Spleen (tissue), 7 donors: Measurements from ENCODE around the gene PAPOLA.

Experiments
- CTCF ChIP-seq, 11 experiments: fragments of 200-600 bp in 7 of 11; fragments of 450-650 bp in 4 of 11; sonication (generic) in 4 of 11; IDR thresholded peaks in 8 of 11; conservative IDR thresholded peaks in 3 of 11; 1 replicate in 7 of 11; 2 replicates in 4 of 11; pipeline versions ENCODE4 v1.4.0 to v1.8.0; 2016 to 2021; ENCODE audit warnings: antibody characterized with exemption in 11 of 11, inconsistent platforms in 4 of 11, mild to moderate bottlenecking in 1 of 11
- POLR2A ChIP-seq, 3 donors: fragments of 450-650 bp; IDR thresholded peaks; one replicate each; pipeline ENCODE4 v1.5.1; 2017; ENCODE audit warnings: antibody characterized with exemption in 3 of 3, mild to moderate bottlenecking in 1 of 3
- POLR2AphosphoS5 ChIP-seq, 3 donors: sonication (generic); formaldehyde crosslinking; IDR thresholded peaks; one replicate each; pipeline ENCODE4 v1.5.1; 2017; ENCODE audit warnings: antibody characterized with exemption in 3 of 3
- donor health status: DM: no; HTN: no; CAD: no; lungs with moderate emphysema.
- donor health status: DM: no; HTN: no; CAD: no.
- donor health status: DM: no; HTN: no; CAD: no.

DNA sequence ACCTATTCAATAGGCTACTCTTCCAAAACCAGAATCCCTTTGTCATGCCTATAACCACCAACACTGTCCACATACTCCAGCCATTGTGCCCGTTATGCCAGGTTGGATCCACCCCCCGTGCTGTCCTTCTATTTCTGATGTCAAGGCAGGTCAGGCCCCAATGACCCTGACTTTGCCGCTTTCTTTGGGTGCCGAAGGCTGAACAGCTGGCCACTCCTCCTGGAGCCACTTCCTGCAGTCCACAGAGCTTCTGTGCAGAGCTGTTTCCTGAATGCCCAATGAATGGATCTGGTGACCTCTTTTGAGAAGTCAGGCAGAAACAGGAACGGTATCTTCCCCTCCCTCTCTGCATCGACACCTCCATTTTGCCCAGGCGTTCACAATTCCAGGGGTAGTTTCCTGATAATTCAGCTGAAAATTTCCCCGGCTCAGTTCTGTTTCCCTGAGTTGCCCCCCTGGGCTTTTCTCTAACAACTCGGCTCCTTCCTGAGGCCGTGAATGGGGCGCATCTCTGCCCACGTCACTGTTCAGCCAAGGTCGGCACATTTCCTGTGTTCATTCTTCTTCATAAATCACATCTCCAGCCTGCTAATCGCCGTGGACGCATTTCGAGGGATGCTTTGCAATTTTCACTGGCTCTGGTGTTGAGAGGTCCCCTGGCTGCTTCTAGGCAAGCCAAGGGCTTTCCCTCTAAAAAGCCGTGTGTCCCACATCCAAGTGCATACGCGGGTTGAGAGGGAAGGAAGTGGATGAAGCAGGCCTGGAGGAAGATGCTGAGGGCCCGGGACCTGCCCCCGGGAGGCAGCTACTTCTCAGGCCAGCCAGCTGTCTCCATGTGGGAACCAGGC lies 86.5 kb downstream of the PAPOLA start:
- TF ChIP-seq CTCF (IDR thresholded peaks at IDR 0.05 in 8 of 11, conservative IDR thresholded peaks at IDR 0.05 in 3 of 11) (no peak), POLR2A (IDR thresholded peaks at IDR 0.05) (no peak), POLR2AphosphoS5 (IDR thresholded peaks at IDR 0.05) (peak in 2 of 3 donors; percentile 56 to 68)
